ENCODE results near the gene KDM1B.

The KDM1B gene

GRCh38 chr6:18237167-18237566 is 81.9 kb downstream of the KDM1B start:
- DNase-seq, result no peak

GRCh38 chr6:18240230-18240629 is 85.0 kb downstream of the KDM1B start:
- no peak for DNase-seq

GRCh38 chr6:18241208-18242038 is 86.2 kb downstream of the KDM1B start:
- peak; percentile 24 for DNase-seq

GRCh38 chr6:18242062-18242851 is 87.0 kb downstream of the KDM1B start:
- DNase-seq, result peak; percentile 93

- DNase-seq, result no peak
Observed at GRCh38 chr6:18243302-18243893, 88.2 kb downstream of the KDM1B start.

- DNase-seq, result no peak
Observed at GRCh38 chr6:18244251-18244650, 89.0 kb downstream of the KDM1B start.

GRCh38 chr6:18245079-18245478 is 89.9 kb downstream of the KDM1B start:
- no peak for DNase-seq

- no peak for DNase-seq
Observed at GRCh38 chr6:18245642-18246041, 90.4 kb downstream of the KDM1B start.

- DNase-seq, result no peak
Observed at GRCh38 chr6:18246205-18246604, 91.0 kb downstream of the KDM1B start.

- no peak for DNase-seq
Observed at GRCh38 chr6:18247002-18247401, 91.8 kb downstream of the KDM1B start.

GRCh38 chr6:18248698-18249097 is 93.5 kb downstream of the KDM1B start:
- no peak for DNase-seq

GRCh38 chr6:18249271-18249670 is 94.0 kb downstream of the KDM1B start:
- no peak for DNase-seq

- no peak for DNase-seq
Observed at GRCh38 chr6:18253635-18254034, 98.4 kb downstream of the KDM1B start.

GRCh38 chr6:18254793-18255192 is 99.6 kb downstream of the KDM1B start:
- DNase-seq, result no peak

GRCh38 chr6:18259675-18260447 is 104.6 kb downstream of the KDM1B start:
- no peak for DNase-seq

- DNase-seq, result peak; percentile 35
Observed at GRCh38 chr6:18260448-18261106, 105.4 kb downstream of the KDM1B start.

- DNase-seq, result no peak
Observed at GRCh38 chr6:18261877-18262276, 106.7 kb downstream of the KDM1B start.

GRCh38 chr6:18262702-18263417 is 107.6 kb downstream of the KDM1B start:
- peak; percentile 7 for DNase-seq

- no peak for DNase-seq
Observed at GRCh38 chr6:18263418-18264218, 108.4 kb downstream of the KDM1B start.

- DNase-seq, result peak; percentile 89
Observed at GRCh38 chr6:18264219-18264922, 109.1 kb downstream of the KDM1B start, which contains the start of gene DEK. TSS of gene DEK (minus strand) at chr6:18264530. CDS start at chr6:18263987, 543 bp downstream.

All from fibroblast of skin of abdomen (primary cell).